WERI-Rb-1 (cell line): ENCODE measurements around the gene SHROOM2.
"Not testable (repeated sequence)": the region's sequence is repeated elsewhere in the genome, so short reads cannot be mapped to it uniquely, and the experiment has no call there.

Experiments
- DNase-seq: peaks from one replicate; pipeline ENCODE4 v3.0.0-alpha.2; 2020
- H3K27ac ChIP-seq: fragments of 250-450 bp; sonication (Bioruptor Pico); 2 replicates; pipeline ENCODE4 v1.5.1; 2020; ENCODE audit warnings: mild to moderate bottlenecking, moderate library complexity
- H3K27me3 ChIP-seq: fragments of 250-450 bp; sonication (Bioruptor Pico); 2 replicates; pipeline ENCODE4 v1.5.1; 2021; ENCODE audit warnings: mild to moderate bottlenecking, low read depth, moderate library complexity; ENCODE audit not compliant: insufficient read depth, severe bottlenecking
- H3K36me3 ChIP-seq: fragments of 250-450 bp; sonication (Bioruptor Pico); 2 replicates; pipeline ENCODE4 v1.5.1; 2020; ENCODE audit warnings: mild to moderate bottlenecking, moderate library complexity
- H3K4me3 ChIP-seq: 2 replicates; pipeline ENCODE4 v1.5.1; 2011; ENCODE audit warnings: low read depth, mild to moderate bottlenecking, control low read depth, low read length
- H3K9me3 ChIP-seq: fragments of 250-450 bp; sonication (Bioruptor Pico); 2 replicates; pipeline ENCODE4 v1.5.1; 2021; ENCODE audit warnings: mild to moderate bottlenecking, moderate library complexity; ENCODE audit not compliant: severe bottlenecking
- CTCF ChIP-seq: IDR thresholded peaks from 2 replicates; pipeline ENCODE4 v1.5.1; 2011; ENCODE audit warnings: low read depth, mild to moderate bottlenecking, control low read depth, inconsistent platforms, low read length

Gene SHROOM2

DNA sequence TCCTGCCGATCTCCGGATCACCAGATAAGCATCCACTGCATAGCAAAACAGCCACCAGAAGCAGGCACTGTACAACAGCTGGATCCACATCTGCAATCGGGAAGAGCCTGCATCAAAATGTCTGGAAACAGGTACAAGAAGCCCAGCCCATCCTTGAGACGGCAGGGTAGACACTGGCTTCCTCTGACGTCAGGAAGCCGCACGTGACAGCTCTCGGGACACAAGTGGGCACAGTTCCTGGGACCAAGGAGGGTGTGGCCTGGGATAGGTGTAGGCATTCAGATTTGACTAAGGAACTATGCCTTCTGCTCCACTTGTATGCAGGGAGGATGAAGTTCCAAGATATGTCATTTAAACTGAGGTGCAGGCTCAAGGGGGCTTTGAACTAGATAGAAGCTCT, 26.9 kb upstream of the SHROOM2 start:
- H3K4me3 ChIP-seq: no peak overlapping the region
- H3K36me3 ChIP-seq: no peaks in the 10 kb centered on the region
- peaks cover 6% of the 10 kb centered on the region for H3K27me3 ChIP-seq
- no peak overlapping the region for H3K27ac ChIP-seq
- DNase-seq: no peak
- peaks cover 3% of the 10 kb centered on the region for H3K9me3 ChIP-seq
- no peak for TF ChIP-seq CTCF

- no peak overlapping the region for H3K4me3 ChIP-seq
- H3K27ac ChIP-seq: no peak overlapping the region
- no peaks in the 10 kb centered on the region for H3K9me3 ChIP-seq
- H3K36me3 ChIP-seq: no peaks in the 10 kb centered on the region
- DNase-seq: no peak
- peaks cover 6% of the 10 kb centered on the region for H3K27me3 ChIP-seq
- TF ChIP-seq CTCF: no peak
These were observed 21.0 kb upstream of the SHROOM2 start for GRCh38 chrX:9765072-9765736.

GRCh38 chrX:9765737-9766097, 20.5 kb upstream of the SHROOM2 start, which contains the start of gene GPR143:
Gene GPR143 (minus strand): TSS chrX:9765847. CDS start chrX:9765817, 30 bp downstream.
- Histone ChIP-seq H3K27me3 (peaks cover 8% of the 10 kb centered on the region), H3K27ac (no peak within 1 kb of the TSS), H3K36me3 (no peaks in the 10 kb centered on the region), H3K9me3 (no peaks in the 10 kb centered on the region), H3K4me3 (no peak within 1 kb of the TSS)
- no peak for TF ChIP-seq CTCF
- no peak for DNase-seq

GRCh38 chrX:9767375-9767774, 18.9 kb upstream of the SHROOM2 start:
- Histone ChIP-seq H3K27ac (no peak overlapping the region), H3K27me3 (peaks cover 12% of the 10 kb centered on the region), H3K9me3 (no peaks in the 10 kb centered on the region), H3K36me3 (no peaks in the 10 kb centered on the region), H3K4me3 (no peak overlapping the region)
- DNase-seq: no peak
- no peak for TF ChIP-seq CTCF

DNA sequence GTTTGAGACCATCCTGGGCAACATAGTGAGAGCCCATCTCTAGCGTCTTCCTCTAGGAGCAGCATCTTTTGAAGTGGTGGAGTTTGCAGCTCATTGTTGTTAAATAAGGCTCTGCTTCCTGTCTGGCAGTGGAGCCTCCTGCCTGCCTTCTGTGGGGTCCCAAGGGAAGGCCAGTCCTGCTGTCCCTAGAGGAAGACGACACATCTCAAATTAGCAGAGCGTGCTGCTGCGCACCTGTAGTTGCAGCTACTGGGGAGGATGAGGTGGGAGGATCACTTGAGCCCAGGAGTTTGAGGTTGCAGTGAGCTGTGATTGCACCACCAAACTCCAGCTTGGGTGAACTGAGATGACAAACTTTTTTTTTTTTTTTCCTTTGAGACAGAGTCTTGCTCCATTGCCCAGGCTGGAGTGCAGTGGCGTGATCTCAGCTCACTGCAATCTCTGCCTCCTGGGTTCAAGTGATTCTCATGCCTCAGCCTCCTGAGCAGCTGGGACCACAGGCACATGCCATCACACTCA, 17.8 kb upstream of the SHROOM2 start:
- H3K9me3 ChIP-seq, H3K27ac ChIP-seq, H3K4me3 ChIP-seq, DNase-seq, H3K36me3 ChIP-seq: not testable (repeated sequence)
- peaks cover 12% of the 10 kb centered on the region for H3K27me3 ChIP-seq

DNA sequence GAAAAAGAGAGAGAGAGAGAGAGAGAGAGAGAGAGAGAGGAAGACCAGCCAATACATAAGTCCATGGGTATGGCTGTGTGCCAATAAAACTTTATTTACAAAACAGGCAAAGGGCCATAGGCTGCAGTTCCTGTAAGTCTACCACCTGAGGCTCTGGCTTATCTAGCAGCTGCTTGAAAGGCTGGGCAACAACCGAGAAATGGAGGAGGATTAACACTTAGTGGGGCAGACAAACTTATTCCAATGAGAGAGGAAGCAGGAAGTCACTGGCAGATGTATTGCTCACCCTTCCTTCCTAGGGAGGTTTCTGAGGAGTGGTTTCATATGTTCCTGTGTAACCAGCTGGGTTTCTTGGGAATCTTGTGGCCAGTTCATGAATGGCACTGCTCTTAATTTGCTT, 15.9 kb upstream of the SHROOM2 start:
- Histone ChIP-seq H3K27ac (no peak overlapping the region), H3K9me3 (no peaks in the 10 kb centered on the region), H3K4me3 (no peak overlapping the region), H3K27me3 (peaks cover 9% of the 10 kb centered on the region), H3K36me3 (no peaks in the 10 kb centered on the region)
- TF ChIP-seq CTCF: no peak
- DNase-seq: no peak
